GM21381 (cell line): ENCODE data around the gene PPFIA4.

Source experiments
- ATAC-seq: cut with Tn5 transposase; IDR thresholded peaks from one replicate; pipeline ENCODE4 v1.9.1; 2021; ENCODE audit warnings: mild to moderate bottlenecking, moderate library complexity; ENCODE audit not compliant: unreplicated experiment

The PPFIA4 gene

GRCh38 chr1:203124546-203125317 is 98.4 kb downstream of the PPFIA4 start:
- no peak for ATAC-seq

- ATAC-seq: no peak
Observed at GRCh38 chr1:203126151-203126865, 100.0 kb downstream of the PPFIA4 start.

DNA sequence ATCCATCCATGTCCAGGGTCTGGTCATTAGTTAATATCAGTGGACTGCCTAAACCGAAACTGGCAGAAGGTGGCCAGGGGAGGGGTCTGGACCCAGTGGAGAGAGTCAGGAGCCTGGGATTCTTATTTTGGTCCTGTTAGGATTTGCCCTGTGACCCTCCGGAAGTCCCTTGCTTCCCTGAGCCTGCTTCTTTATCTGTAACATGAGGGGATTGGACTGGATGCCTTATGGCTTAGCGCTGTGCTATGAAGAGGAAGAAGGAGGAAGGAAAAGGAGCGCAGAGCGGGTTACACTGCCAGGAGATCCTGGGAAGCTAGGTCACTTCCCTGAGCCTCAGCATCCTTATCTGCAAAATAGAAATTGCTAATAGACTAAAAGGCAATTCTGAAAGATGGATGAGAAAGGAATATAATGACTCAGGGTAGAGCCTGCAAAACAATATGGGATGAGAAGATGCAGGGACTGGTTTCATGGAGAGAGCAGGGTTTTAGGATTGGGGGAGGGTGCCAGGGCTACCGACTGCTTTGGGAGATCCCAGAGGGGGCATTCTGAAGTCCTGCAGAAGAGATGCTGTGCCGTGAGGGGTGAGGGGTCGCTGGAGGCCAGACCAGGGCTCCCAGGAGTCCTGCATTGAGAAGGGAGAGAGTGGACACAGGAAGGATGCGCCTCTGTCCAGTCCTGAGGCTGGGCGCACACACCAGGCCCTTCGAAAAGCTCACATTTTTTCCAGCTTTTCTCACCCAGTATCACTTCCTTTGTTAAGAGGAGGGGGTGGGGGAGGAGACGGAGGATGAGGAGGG is 100.8 kb downstream of the PPFIA4 start:
- ATAC-seq: no peak

DNA sequence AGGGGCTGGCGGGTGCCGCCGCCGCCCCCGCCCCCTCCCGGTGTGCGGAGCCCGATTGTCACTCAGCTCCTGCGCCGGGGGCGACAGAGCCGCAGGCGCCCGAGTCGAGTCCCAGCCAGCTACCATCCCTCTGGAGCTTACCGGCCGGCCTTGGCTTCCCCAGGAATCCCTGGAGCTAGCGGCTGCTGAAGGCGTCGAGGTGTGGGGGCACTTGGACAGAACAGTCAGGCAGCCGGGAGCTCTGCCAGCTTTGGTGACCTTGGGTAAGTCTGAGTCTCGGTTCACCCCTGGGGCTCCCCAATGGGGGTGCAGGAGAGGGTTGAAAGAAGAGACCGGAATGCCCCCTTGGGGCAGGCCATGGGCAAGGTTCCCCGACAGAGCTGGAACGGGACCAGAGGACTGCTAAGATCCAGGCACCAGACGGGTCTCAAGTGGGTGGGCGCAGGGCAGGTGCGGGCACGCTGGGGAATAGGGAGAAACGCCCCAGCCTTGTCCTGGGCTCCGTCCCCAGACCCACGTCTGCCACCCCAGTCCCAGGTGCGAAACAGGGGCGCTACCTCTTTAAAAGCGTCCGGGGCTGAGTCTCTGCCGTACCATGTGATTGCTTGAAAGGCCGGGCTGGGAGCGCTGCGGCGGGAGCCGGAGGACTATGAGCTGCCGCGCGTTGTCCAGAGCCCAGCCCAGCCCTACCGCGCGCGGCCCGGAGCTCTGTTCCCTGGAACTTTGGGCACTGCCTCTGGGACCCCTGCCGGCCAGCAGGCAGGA is 101.6 kb downstream of the PPFIA4 start, which contains the start of gene ADORA1:
Gene ADORA1 (plus strand): TSS at position 61 of the 765 bp plus-strand sequence. CDS start 1,116 bp downstream, outside the sequence.
- ATAC-seq: no peak

DNA sequence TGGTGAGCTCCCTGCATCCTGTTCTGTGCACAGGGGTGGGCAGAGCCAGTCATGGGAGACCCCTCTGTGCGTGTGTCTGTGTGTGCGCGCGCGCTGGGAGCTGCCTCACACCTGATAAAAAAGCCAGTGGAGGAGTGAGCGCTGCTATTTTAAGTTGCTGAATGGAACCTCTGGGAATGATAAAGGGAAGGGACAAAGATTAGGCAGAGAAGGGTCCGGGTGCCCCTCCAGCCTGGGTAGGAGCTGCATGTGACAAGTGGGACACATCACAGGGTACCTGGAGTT is 102.1 kb downstream of the PPFIA4 start:
- ATAC-seq: no peak
